Type B pancreatic cell (in vitro differentiated cells): ENCODE measurements around the gene P2RX2. TPM values are rescaled to one million over a fixed set of nuclear protein-coding genes. Genes with fewer than 3 reads are reported as not detected.

Source experiments
- DNase-seq: peaks from one replicate; pipeline ENCODE4 v3.0.0; 2021; ENCODE audit warnings: mixed read lengths; ENCODE audit not compliant: unreplicated experiment; ENCODE audit errors: extremely low spot score
- H3K27ac Mint-ChIP-seq: 2 replicates; pipeline ENCODE4 v1.8.0; 2021; ENCODE audit warnings: mild to moderate bottlenecking, mixed read lengths
- H3K27me3 Mint-ChIP-seq: 2 replicates; pipeline ENCODE4 v1.8.0; 2021; ENCODE audit warnings: mixed read lengths
- H3K36me3 Mint-ChIP-seq: 2 replicates; pipeline ENCODE4 v1.8.0; 2021; ENCODE audit warnings: mixed read lengths
- H3K4me1 Mint-ChIP-seq: one replicate; pipeline ENCODE4 v1.8.0; 2021; ENCODE audit warnings: mixed read lengths; ENCODE audit not compliant: unreplicated experiment
- H3K4me3 Mint-ChIP-seq: 2 replicates; pipeline ENCODE4 v1.8.0; 2021; ENCODE audit warnings: mild to moderate bottlenecking, mixed read lengths
- H3K9me3 Mint-ChIP-seq: 2 replicates; pipeline ENCODE4 v1.8.0; 2021; ENCODE audit warnings: mixed read lengths
- total RNA-seq: library from RNA; stranded (reverse); gene quantifications from 2 replicates; pipeline ENCODE4 v1.2.1, GENCODE V29; 2021; ENCODE audit warnings: low replicate concordance
- TF ChIP-seq, protein P1 (sequence below): fragments of 200-600 bp; sonication (generic); conservative IDR thresholded peaks from 2 replicates; pipeline ENCODE4 v1.5.0; 2021; ENCODE audit warnings: antibody characterized with exemption, mild to moderate bottlenecking

Gene P2RX2
- total RNA-seq, 1 donor from 2014 or later, result 2.8 TPM

DNA sequence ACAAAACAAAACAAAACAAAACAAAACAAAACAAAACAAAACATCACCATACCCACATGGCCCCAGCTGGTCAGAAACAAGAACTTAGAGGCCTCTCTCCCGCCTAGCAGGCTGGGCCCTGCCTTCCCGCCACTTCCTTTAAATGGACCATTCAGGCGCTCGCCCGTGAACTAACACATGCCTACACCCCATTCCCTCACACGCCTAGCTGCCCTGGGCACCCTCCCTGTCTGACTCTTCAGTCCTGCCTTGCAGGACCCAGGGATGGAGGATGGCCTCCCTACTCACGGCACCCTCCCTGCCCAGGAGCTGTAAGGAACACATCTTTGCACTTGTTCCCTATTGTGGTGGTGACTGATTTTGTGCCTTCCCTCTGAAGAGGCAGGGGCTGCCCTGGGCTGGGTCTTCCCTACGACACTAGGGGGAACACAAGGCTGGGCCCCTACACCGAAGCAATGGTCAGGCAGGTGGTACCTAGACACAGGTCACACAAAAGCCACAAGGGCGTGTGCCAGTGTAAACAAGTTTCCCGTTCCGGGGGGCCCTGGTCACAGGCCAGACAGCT, 21.5 kb downstream of the P2RX2 start:
- Mint-ChIP-seq H3K4me1 (peaks cover 6% of the 10 kb centered on the region), H3K4me3 (no peak overlapping the region), H3K9me3 (no peaks in the 10 kb centered on the region), H3K36me3 (peaks cover 13% of the 10 kb centered on the region), H3K27ac (no peak overlapping the region), H3K27me3 (no peaks in the 10 kb centered on the region)
- DNase-seq, result no peak
- TF ChIP-seq, protein P1, sequence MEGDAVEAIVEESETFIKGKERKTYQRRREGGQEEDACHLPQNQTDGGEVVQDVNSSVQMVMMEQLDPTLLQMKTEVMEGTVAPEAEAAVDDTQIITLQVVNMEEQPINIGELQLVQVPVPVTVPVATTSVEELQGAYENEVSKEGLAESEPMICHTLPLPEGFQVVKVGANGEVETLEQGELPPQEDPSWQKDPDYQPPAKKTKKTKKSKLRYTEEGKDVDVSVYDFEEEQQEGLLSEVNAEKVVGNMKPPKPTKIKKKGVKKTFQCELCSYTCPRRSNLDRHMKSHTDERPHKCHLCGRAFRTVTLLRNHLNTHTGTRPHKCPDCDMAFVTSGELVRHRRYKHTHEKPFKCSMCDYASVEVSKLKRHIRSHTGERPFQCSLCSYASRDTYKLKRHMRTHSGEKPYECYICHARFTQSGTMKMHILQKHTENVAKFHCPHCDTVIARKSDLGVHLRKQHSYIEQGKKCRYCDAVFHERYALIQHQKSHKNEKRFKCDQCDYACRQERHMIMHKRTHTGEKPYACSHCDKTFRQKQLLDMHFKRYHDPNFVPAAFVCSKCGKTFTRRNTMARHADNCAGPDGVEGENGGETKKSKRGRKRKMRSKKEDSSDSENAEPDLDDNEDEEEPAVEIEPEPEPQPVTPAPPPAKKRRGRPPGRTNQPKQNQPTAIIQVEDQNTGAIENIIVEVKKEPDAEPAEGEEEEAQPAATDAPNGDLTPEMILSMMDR, result no peak

GRCh38 chr12:132640936-132641335, 22.4 kb downstream of the P2RX2 start:
- Mint-ChIP-seq H3K4me3 (no peak overlapping the region), H3K9me3 (no peaks in the 10 kb centered on the region), H3K36me3 (peaks cover 11% of the 10 kb centered on the region), H3K27ac (no peak overlapping the region), H3K4me1 (peaks cover 6% of the 10 kb centered on the region), H3K27me3 (no peaks in the 10 kb centered on the region)
- TF ChIP-seq, protein P1, result no peak
- DNase-seq, result no peak

DNA sequence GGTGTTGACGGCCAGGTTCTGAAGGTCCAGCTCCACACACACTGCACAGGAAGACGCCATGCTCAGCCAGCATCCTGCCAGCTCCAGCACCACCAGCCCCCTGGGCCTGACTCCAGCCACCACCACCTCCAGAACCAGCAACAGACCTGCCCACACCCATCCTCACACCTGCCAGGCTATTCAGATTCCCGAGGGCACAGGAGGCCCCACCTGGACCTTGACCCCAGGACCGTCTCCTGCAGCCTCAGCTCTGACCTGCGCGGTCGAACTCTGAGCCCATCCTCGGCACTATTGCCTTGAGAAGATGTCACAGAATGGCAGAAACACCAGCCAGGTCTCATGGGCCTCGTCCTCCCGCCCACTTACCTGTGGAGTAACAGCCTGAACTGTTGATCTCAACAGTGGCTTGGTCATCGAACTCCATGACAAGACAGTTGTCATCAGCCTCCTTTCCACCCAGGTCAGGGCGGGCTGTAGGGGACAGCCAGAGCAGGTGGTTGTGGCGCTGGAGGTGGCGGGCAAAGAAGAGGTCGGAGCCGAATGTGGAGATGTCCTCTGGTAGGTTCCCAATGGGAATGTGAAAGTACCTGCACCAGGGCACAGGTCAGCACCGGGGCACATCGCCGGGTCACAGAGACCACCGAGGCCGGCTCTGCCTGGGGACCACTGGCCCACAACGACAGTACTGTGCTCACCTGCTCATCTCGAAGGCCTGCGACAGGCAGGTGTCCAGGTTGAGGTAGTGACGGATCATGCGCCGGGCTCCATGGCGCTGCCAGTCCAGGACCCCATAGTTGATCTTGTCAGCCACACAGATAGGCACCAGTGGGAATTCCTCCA, 23.5 kb downstream of the P2RX2 start:
- Mint-ChIP-seq H3K27ac (no peak overlapping the region), H3K27me3 (no peaks in the 10 kb centered on the region), H3K4me1 (peaks cover 6% of the 10 kb centered on the region), H3K4me3 (no peak overlapping the region), H3K36me3 (peaks cover 13% of the 10 kb centered on the region), H3K9me3 (no peaks in the 10 kb centered on the region)
- no peak for DNase-seq
- TF ChIP-seq, protein P1, result no peak

- TF ChIP-seq, protein P1, result no peak
- no peaks in the 10 kb centered on the region for H3K27me3 Mint-ChIP-seq
- peaks cover 6% of the 10 kb centered on the region for H3K4me1 Mint-ChIP-seq
- DNase-seq, result no peak
- H3K27ac Mint-ChIP-seq, result no peak overlapping the region
- H3K9me3 Mint-ChIP-seq, result no peaks in the 10 kb centered on the region
- H3K4me3 Mint-ChIP-seq, result no peak overlapping the region
- peaks cover 19% of the 10 kb centered on the region for H3K36me3 Mint-ChIP-seq
Observed at GRCh38 chr12:132642846-132643835, 24.6 kb downstream of the P2RX2 start.

GRCh38 chr12:132646850-132647249, 28.3 kb downstream of the P2RX2 start:
- H3K4me3 Mint-ChIP-seq, result no peak overlapping the region
- no peak overlapping the region for H3K27ac Mint-ChIP-seq
- DNase-seq, result no peak
- no peaks in the 10 kb centered on the region for H3K27me3 Mint-ChIP-seq
- no peaks in the 10 kb centered on the region for H3K4me1 Mint-ChIP-seq
- H3K9me3 Mint-ChIP-seq, result no peaks in the 10 kb centered on the region
- H3K36me3 Mint-ChIP-seq, result peaks cover 19% of the 10 kb centered on the region
- TF ChIP-seq, protein P1, result no peak
